ENCODE measurements around the gene B4GALNT4.
"Not testable (repeated sequence)": the region's sequence is repeated elsewhere in the genome, so short reads cannot be mapped to it uniquely, and the experiment has no call there.

B4GALNT4 gene

GRCh38 chr11:377174-377865 is 8.0 kb downstream of the B4GALNT4 start:
- DNase-seq: no peak

DNA sequence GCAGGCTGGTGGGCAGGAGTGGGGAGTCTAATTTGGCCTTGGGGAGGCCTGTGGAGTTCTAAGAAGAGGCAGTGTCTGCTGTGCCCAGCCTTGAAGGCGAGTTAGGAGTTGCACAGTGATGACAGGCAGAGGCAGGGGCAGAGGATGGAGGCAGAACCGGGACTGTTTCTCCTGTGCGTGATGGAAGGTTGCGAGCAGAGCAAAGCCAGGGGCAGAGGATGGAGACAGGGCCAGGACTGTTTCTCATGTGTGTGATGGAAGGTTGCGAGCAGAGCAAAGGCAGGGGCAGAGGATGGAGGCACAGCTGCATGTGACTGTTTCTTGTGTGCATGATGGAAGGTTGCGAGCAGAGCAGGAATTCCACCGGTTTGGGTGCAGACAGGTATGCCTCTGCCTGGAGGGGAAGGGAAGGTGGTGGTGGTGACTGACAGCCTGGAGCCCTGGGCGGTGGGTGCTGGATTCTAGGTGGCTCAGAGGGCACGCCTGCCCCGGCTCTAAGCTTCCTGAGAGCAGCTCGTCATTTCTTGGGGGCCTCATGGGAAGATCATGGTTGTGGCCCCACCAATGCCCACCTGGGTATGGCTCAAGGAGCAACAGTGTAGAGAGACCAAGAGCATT is 8.7 kb downstream of the B4GALNT4 start:
- no peak for DNase-seq

GRCh38 chr11:379205-380094 is 10.2 kb downstream of the B4GALNT4 start:
- no peak for DNase-seq

- no peak for DNase-seq
These were observed 10.8 kb downstream of the B4GALNT4 start for GRCh38 chr11:380095-380480.

DNA sequence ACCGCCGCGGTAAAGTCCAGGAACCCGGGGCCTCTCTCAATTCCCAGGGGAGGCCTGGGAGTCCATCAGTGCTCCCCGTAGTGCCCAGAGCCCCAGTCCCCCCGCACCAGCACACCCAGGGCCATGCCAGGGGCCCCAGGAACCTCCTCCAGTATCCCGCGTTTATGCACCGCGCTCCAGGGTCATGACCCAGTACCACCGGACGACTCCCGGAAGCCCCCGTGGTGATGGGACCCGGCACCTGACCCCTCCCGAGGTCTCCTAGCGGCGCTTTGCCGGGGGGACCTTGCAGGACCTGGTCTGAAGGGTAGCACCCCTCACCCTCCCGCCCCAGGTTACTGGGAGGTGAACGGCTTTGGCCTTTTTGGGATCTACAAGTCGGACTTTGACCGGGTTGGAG is 11.2 kb downstream of the B4GALNT4 start:
- no peak for DNase-seq

GRCh38 chr11:380996-381395 is 11.7 kb downstream of the B4GALNT4 start:
- DNase-seq: no peak

- no peak for DNase-seq
These were observed 12.3 kb downstream of the B4GALNT4 start for GRCh38 chr11:381501-382072.

GRCh38 chr11:382081-382629 is 12.9 kb downstream of the B4GALNT4 start:
- no peak for DNase-seq

DNA sequence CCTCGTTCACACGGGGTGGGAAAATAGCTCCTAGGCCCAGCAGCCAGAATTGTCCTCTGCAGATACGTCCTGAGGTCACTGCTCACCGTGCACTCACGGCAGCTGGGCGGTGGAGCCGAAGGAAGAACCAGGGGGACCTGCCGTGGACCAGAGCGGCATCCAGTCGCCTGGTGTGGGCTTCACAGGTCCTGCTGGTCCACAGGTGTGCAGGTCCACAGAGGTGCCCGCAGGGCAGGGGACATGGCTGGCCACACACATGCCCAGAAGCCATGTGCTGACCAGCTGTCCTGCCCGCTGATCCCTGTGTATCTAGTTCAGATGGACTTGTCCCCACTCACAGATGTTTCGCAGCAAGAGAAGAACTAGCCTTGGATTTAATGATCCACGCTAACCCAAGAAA is 14.1 kb downstream of the B4GALNT4 start:
- DNase-seq: no peak

DNA sequence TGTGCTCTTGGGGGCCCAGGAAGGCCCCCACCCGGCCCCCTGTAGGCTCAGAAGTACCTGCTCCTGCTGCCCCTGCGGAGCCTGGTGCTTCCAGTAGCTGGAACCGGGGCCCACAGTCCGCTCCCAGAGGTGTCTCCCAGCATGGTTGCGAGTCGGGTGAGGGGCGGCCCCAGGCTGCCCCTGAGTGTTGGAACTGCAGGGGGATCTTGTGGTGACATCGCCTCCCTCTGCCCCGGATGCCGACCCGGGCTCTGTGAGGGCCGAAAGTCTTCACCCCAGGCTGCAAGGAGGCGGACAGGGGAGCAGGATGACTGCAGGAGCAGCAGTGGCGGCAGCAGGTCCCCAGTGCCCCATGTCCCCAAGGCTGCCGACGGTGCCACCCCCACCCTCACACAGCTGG is 15.2 kb downstream of the B4GALNT4 start:
- no peak for DNase-seq

GRCh38 chr11:385594-386351 is 16.5 kb downstream of the B4GALNT4 start:
- no peak for DNase-seq

GRCh38 chr11:386483-386882 is 17.2 kb downstream of the B4GALNT4 start:
- DNase-seq: no peak

- DNase-seq: no peak
These were observed 18.0 kb downstream of the B4GALNT4 start for GRCh38 chr11:387193-387793.

- not testable (repeated sequence) for DNase-seq
These were observed 20.1 kb downstream of the B4GALNT4 start for GRCh38 chr11:389369-389768.

GRCh38 chr11:390175-390574 is 20.9 kb downstream of the B4GALNT4 start:
- DNase-seq: no peak

DNA sequence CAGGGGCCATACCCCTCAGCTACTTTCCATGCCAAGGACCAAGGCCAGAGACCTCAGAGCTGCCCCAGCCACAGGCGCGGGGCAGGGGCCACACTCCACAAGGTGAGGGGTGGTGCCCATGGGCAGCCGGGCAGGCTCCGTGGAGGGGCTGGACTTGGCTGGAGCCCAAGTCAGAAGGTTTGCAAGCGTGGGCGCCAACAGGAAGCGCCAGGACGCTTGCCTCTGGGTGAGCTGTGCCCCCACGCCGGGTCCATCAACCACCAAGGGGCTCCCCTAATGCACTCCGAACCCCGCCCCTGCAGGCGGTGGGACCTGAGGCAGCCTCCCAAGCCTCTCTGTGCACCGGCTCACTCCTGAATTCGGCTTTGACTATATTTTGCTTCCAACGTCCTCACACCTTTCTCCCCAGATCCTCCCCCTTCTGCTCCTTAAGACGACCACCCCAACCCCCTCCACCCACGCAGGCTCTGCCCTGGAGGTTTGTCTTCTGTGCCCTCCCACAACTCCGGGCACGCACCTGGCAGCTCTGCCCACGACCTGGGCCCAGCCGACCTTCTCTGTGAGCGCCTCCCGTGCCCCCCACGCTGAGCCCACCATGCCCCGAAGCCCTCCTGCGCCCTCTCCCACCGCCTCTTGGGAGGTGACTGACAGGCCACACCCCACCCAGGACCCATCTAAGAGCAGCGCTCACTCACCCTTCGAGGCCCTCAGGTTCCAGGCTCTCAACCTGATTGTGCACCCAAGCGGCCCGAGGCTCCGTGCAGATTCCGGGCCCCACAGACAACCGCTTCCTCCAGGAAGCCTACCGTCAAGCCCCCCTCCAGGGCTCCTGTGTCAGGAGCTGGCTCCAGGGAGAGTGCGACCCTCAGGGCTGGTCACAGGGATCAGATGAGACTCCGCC is 22.1 kb downstream of the B4GALNT4 start:
- no peak for DNase-seq

- DNase-seq: no peak
These were observed 22.9 kb downstream of the B4GALNT4 start for GRCh38 chr11:392102-392777.

GRCh38 chr11:393219-394033 is 24.1 kb downstream of the B4GALNT4 start:
- no peak for DNase-seq
